Rectal smooth muscle tissue (tissue), 1 donor: Measurements from ENCODE around the gene COL25A1.

ENCODE experiments used
- H3K27ac ChIP-seq: one replicate; pipeline ENCODE4 v1.7.0; 2013; ENCODE audit warnings: low read depth, low read length, inconsistent platforms
- H3K27me3 ChIP-seq: one replicate; pipeline ENCODE4 v1.7.0; 2013; ENCODE audit warnings: low read length; ENCODE audit not compliant: control insufficient read depth, insufficient read depth
- H3K36me3 ChIP-seq: one replicate; pipeline ENCODE4 v1.7.0; 2013; ENCODE audit warnings: low read length; ENCODE audit not compliant: control insufficient read depth, insufficient read depth
- H3K4me1 ChIP-seq: one replicate; pipeline ENCODE4 v1.7.0; 2013; ENCODE audit warnings: low read length; ENCODE audit not compliant: control insufficient read depth, insufficient read depth
- H3K4me3 ChIP-seq: one replicate; pipeline ENCODE4 v1.7.0; 2013; ENCODE audit warnings: low read length
- H3K9ac ChIP-seq: one replicate; pipeline ENCODE4 v1.7.0; 2013; ENCODE audit warnings: low read length

The COL25A1 gene

GRCh38 chr4:109206620-109207019 lies 95.8 kb downstream of the COL25A1 start:
- Histone ChIP-seq H3K4me1 (peaks cover 2% of the 10 kb centered on the region), H3K9ac (no peak overlapping the region), H3K27ac (no peak overlapping the region), H3K36me3 (no peaks in the 10 kb centered on the region), H3K4me3 (no peak overlapping the region), H3K27me3 (no peaks in the 10 kb centered on the region)

- H3K9ac ChIP-seq = no peak overlapping the region
Measured at GRCh38 chr4:109205186-109205585, 97.3 kb downstream of the COL25A1 start.

GRCh38 chr4:109199585-109199984 lies 102.9 kb downstream of the COL25A1 start:
- no peak overlapping the region for H3K9ac ChIP-seq
- H3K36me3 ChIP-seq = no peaks in the 10 kb centered on the region
- no peak overlapping the region for H3K4me3 ChIP-seq
- H3K27ac ChIP-seq = no peak overlapping the region
- no peaks in the 10 kb centered on the region for H3K4me1 ChIP-seq
- H3K27me3 ChIP-seq = no peaks in the 10 kb centered on the region

More at GRCh38 chr4:109205186-109205585, 97.3 kb downstream of the COL25A1 start:
- Histone ChIP-seq H3K4me3 (no peak overlapping the region), H3K27ac (no peak overlapping the region), H3K36me3 (no peaks in the 10 kb centered on the region), H3K27me3 (no peaks in the 10 kb centered on the region), H3K4me1 (peaks cover 2% of the 10 kb centered on the region)

GRCh38 chr4:109195646-109196045 lies 106.8 kb downstream of the COL25A1 start:
- Histone ChIP-seq H3K36me3 (no peaks in the 10 kb centered on the region), H3K27ac (no peak overlapping the region), H3K4me3 (no peak overlapping the region), H3K9ac (no peak overlapping the region), H3K27me3 (no peaks in the 10 kb centered on the region), H3K4me1 (no peaks in the 10 kb centered on the region)

GRCh38 chr4:109191216-109191615 lies 111.2 kb downstream of the COL25A1 start:
- Histone ChIP-seq H3K9ac (no peak overlapping the region), H3K36me3 (no peaks in the 10 kb centered on the region), H3K27ac (no peak overlapping the region), H3K27me3 (no peaks in the 10 kb centered on the region), H3K4me3 (no peak overlapping the region), H3K4me1 (no peaks in the 10 kb centered on the region)

GRCh38 chr4:109186458-109186945 lies 116.0 kb downstream of the COL25A1 start:
- no peaks in the 10 kb centered on the region for H3K4me1 ChIP-seq
- no peak overlapping the region for H3K27ac ChIP-seq
- no peaks in the 10 kb centered on the region for H3K27me3 ChIP-seq
- no peak overlapping the region for H3K4me3 ChIP-seq
- H3K9ac ChIP-seq = no peak overlapping the region
- no peaks in the 10 kb centered on the region for H3K36me3 ChIP-seq

- no peak overlapping the region for H3K27ac ChIP-seq
- no peak overlapping the region for H3K9ac ChIP-seq
- H3K4me1 ChIP-seq = no peaks in the 10 kb centered on the region
- H3K4me3 ChIP-seq = no peak overlapping the region
- no peaks in the 10 kb centered on the region for H3K36me3 ChIP-seq
- H3K27me3 ChIP-seq = no peaks in the 10 kb centered on the region
Measured at GRCh38 chr4:109185951-109186350, 116.5 kb downstream of the COL25A1 start.

- H3K4me1 ChIP-seq = no peaks in the 10 kb centered on the region
- no peak overlapping the region for H3K4me3 ChIP-seq
- no peak overlapping the region for H3K9ac ChIP-seq
- H3K27me3 ChIP-seq = no peaks in the 10 kb centered on the region
- H3K27ac ChIP-seq = no peak overlapping the region
- no peaks in the 10 kb centered on the region for H3K36me3 ChIP-seq
Measured at GRCh38 chr4:109185548-109185947, 116.9 kb downstream of the COL25A1 start.

- Histone ChIP-seq H3K4me1 (no peaks in the 10 kb centered on the region), H3K4me3 (no peak overlapping the region), H3K27me3 (no peaks in the 10 kb centered on the region), H3K36me3 (no peaks in the 10 kb centered on the region), H3K27ac (no peak overlapping the region), H3K9ac (no peak overlapping the region)
Measured at GRCh38 chr4:109184491-109184961, 117.9 kb downstream of the COL25A1 start.

GRCh38 chr4:109183931-109184490 lies 118.4 kb downstream of the COL25A1 start:
- H3K27ac ChIP-seq = no peak overlapping the region
- no peaks in the 10 kb centered on the region for H3K4me1 ChIP-seq
- no peak overlapping the region for H3K9ac ChIP-seq
- H3K36me3 ChIP-seq = no peaks in the 10 kb centered on the region
- H3K27me3 ChIP-seq = no peaks in the 10 kb centered on the region
- no peak overlapping the region for H3K4me3 ChIP-seq

- no peaks in the 10 kb centered on the region for H3K4me1 ChIP-seq
- no peak overlapping the region for H3K27ac ChIP-seq
- H3K9ac ChIP-seq = no peak overlapping the region
- H3K36me3 ChIP-seq = no peaks in the 10 kb centered on the region
- no peaks in the 10 kb centered on the region for H3K27me3 ChIP-seq
- no peak overlapping the region for H3K4me3 ChIP-seq
Measured at GRCh38 chr4:109182696-109183095, 119.8 kb downstream of the COL25A1 start.

GRCh38 chr4:109179061-109179460 lies 123.4 kb downstream of the COL25A1 start:
- Histone ChIP-seq H3K36me3 (no peaks in the 10 kb centered on the region), H3K27ac (no peak overlapping the region), H3K27me3 (no peaks in the 10 kb centered on the region), H3K9ac (no peak overlapping the region), H3K4me1 (no peaks in the 10 kb centered on the region), H3K4me3 (no peak overlapping the region)

- Histone ChIP-seq H3K9ac (no peak overlapping the region), H3K27ac (no peak overlapping the region), H3K36me3 (no peaks in the 10 kb centered on the region), H3K4me1 (no peaks in the 10 kb centered on the region), H3K4me3 (no peak overlapping the region), H3K27me3 (no peaks in the 10 kb centered on the region)
Measured at GRCh38 chr4:109177096-109177810, 125.2 kb downstream of the COL25A1 start.
